Endothelial cell of umbilical vein (primary cell): ENCODE measurements around the gene SLC25A38. TPM values are rescaled to one million over a fixed set of nuclear protein-coding genes. Genes with fewer than 3 reads are reported as not detected.

Source experiments
- BruUV-seq: library from RNA; stranded (reverse); fragments of 400-500 nt; replicated peaks from 2 replicates; lab custom pipeline; 2021; lab: Mats Ljungman, UMichigan
- CTCF ChIA-PET: fragments of 300-600, 350-600 bp; sonication (Branson Sonifier 250); formaldehyde crosslinking; loops from one replicate; lab custom pipeline; 2021; ENCODE audit warnings: antibody characterized with exemption, inconsistent platforms; lab: Charles Lee
- POLR2A ChIA-PET: fragments of 300-600, 350-600 bp; sonication (Branson Sonifier 250); formaldehyde crosslinking; loops from one replicate; lab custom pipeline; 2021; ENCODE audit warnings: antibody characterized with exemption, inconsistent platforms; lab: Charles Lee
- DNase-seq: peaks from one replicate; pipeline ENCODE4 v3.0.0-alpha.2; 2011; ENCODE audit warnings: low read depth, low spot score
- FAIRE-seq: peaks from 2 replicates; lab custom pipeline; 2011; peaks lifted over from hg19 to GRCh38; lab: Jason Lieb, UNC
- H2AFZ ChIP-seq: 2 replicates; pipeline ENCODE4 v1.6.0; 2012; ENCODE audit warnings: low read depth, low read length, control low read depth, inconsistent platforms
- H3K27ac ChIP-seq: 2 replicates; pipeline ENCODE4 v1.5.1; 2011; ENCODE audit warnings: low read depth, mild to moderate bottlenecking, control low read depth, low read length, moderate library complexity; ENCODE audit not compliant: insufficient read depth
- H3K27me3 ChIP-seq, 2 experiments: 2 replicates each; pipeline versions ENCODE4 v1.6.0 to v1.6.1; 2011; ENCODE audit warnings: low read length in 2 of 2, mixed read lengths in 1 of 2; ENCODE audit not compliant: control insufficient read depth in 2 of 2, insufficient read depth in 2 of 2
- H3K36me3 ChIP-seq, 2 experiments: 2 replicates in 1 of 2; 3 replicates in 1 of 2; pipeline ENCODE4 v1.5.1; 2011; ENCODE audit warnings: low read length in 2 of 2, mild to moderate bottlenecking in 1 of 2, moderate library complexity in 1 of 2; ENCODE audit not compliant: control insufficient read depth in 2 of 2, insufficient read depth in 2 of 2; ENCODE audit errors: extremely low read depth in 1 of 2
- H3K4me1 ChIP-seq: 3 replicates; pipeline ENCODE4 v1.5.1; 2011; ENCODE audit warnings: mild to moderate bottlenecking, low read length; ENCODE audit not compliant: control insufficient read depth, insufficient read depth; ENCODE audit errors: extremely low read depth
- H3K4me2 ChIP-seq: 2 replicates; pipeline ENCODE4 v1.6.1; 2011; ENCODE audit warnings: low read length, control low read depth, mixed read lengths; ENCODE audit not compliant: insufficient read depth
- H3K4me3 ChIP-seq, 3 experiments: fragments of 200-600 bp in 1 of 3; sonication (generic), shearing (Covaris generic) in 1 of 3; replicated peaks in 1 of 3; 2 replicates each; pipeline ENCODE4 v1.5.1; 2011 to 2016; ENCODE audit warnings: control low read depth in 3 of 3, low read length in 3 of 3, mild to moderate bottlenecking in 2 of 3, inconsistent platforms in 1 of 3, low read depth in 1 of 3, moderate library complexity in 1 of 3; ENCODE audit not compliant: insufficient read depth in 1 of 3
- H3K79me2 ChIP-seq: 2 replicates; pipeline ENCODE4 v1.6.0; 2012; ENCODE audit warnings: low read length, inconsistent platforms; ENCODE audit not compliant: control insufficient read depth, insufficient read depth
- H3K9ac ChIP-seq: replicated peaks from 2 replicates; pipeline ENCODE3; 2011; ENCODE audit warnings: low read length, control low read depth; ENCODE audit not compliant: insufficient read depth; ENCODE audit errors: extremely low read depth
- H3K9me1 ChIP-seq: replicated peaks from 3 replicates; pipeline ENCODE4 v1.6.0; 2011; ENCODE audit warnings: mild to moderate bottlenecking, low read length; ENCODE audit not compliant: control insufficient read depth, insufficient read depth; ENCODE audit errors: extremely low read depth
- H3K9me3 ChIP-seq: replicated peaks from 2 replicates; pipeline ENCODE4 v1.5.1; 2012; ENCODE audit warnings: low read length, inconsistent platforms; ENCODE audit not compliant: control insufficient read depth, insufficient read depth
- H4K20me1 ChIP-seq: replicated peaks from 2 replicates; pipeline ENCODE3; 2011; ENCODE audit warnings: mild to moderate bottlenecking, low read length; ENCODE audit not compliant: control insufficient read depth, insufficient read depth; ENCODE audit errors: extremely low read depth
- FOS ChIP-seq: IDR thresholded peaks from 2 replicates; pipeline ENCODE4 v1.6.1; 2011; ENCODE audit warnings: mild to moderate bottlenecking, low read length, moderate library complexity, borderline replicate concordance; ENCODE audit not compliant: insufficient read depth
- GATA2 ChIP-seq: IDR thresholded peaks from 2 replicates; pipeline ENCODE4 v1.7.0; 2011; ENCODE audit warnings: low read depth, mild to moderate bottlenecking, moderate library complexity, mixed read lengths, low read length; ENCODE audit not compliant: insufficient read length, insufficient read depth
- JUN ChIP-seq: IDR thresholded peaks from 2 replicates; pipeline ENCODE4 v1.6.1; 2011; ENCODE audit warnings: borderline replicate concordance, low read depth; ENCODE audit not compliant: insufficient read length, insufficient read depth
- MYC ChIP-seq: IDR thresholded peaks from one replicate; pipeline ENCODE4 v1.6.1; 2011; ENCODE audit warnings: mild to moderate bottlenecking, low read depth, low read length
- POLR2A ChIP-seq: IDR thresholded peaks from 2 replicates; pipeline ENCODE4 v1.6.1; 2012; ENCODE audit warnings: low read depth, mild to moderate bottlenecking, control low read depth, low read length
- POLR2AphosphoS5 ChIP-seq: IDR thresholded peaks from 2 replicates; pipeline ENCODE4 v1.6.1; 2012; ENCODE audit warnings: low read depth, mild to moderate bottlenecking, control low read depth, low read length, moderate library complexity; ENCODE audit not compliant: insufficient read depth
- dilution Hi-C: fragments of 300-500 bp; cut with MboI; formaldehyde crosslinking; loops from one replicate; pipeline ENCODE4 v1.15.0; 2019; ENCODE audit warnings: low sequenced_read_pairs; ENCODE audit not compliant: extremely low pct_ligation_motif_present
- intact Hi-C: fragments of 100-400 bp; cut with micrococcal nuclease; formaldehyde crosslinking; loops from one replicate; pipeline ENCODE4 v1.10.0; 2022
- polyA plus RNA-seq, 4 experiments: library from polyadenylated mRNA; depleted of rRNA in 3 of 4; stranded (reverse) in 3 of 4; unstranded in 1 of 4; fragments of >200 nt; gene quantifications; 2 replicates each; pipeline versions ENCODE4 v1.2.1 to v1.2.3, GENCODE V29; 2011 to 2012; ENCODE audit warnings: missing spikeins in 1 of 4
- total RNA-seq: library from RNA; stranded (reverse); gene quantifications from 2 replicates; pipeline ENCODE4 v1.2.3, GENCODE V29; 2021

Gene SLC25A38
- total and polyA plus RNA-seq, 2 donors (not counting 3 experiments of a cell fraction or from before 2014, with no cell fraction given), result 20.0 to 31.1 TPM

- TF ChIP-seq FOS (no peak), GATA2 (no peak), MYC (no peak), POLR2AphosphoS5 (no peak), POLR2A (no peak), JUN (no peak)
- H3K4me3 ChIP-seq, result peak overlapping the region; percentile 52 to 96 (median 65)
- ChIA-PET CTCF (interaction anchor here (1.0 to 1.5 kb wide), 3 partner anchors 92 to 282 kb away, joined by 3 to 6 read pairs (median 4); no protein-coding TSS in a partner anchor), POLR2A (interaction anchor here (1.0 to 1.7 kb wide), 3 partner anchors 8 to 24 kb away, joined by 3 to 7 read pairs (median 4); no protein-coding TSS in a partner anchor)
- intact Hi-C loops, result no loop called here
- peak overlapping the region; percentile 96 for H3K4me2 ChIP-seq
- BruUV-seq, result no TSS peak
- peak overlapping the region; percentile 59 for H3K27ac ChIP-seq
- peaks cover 42% of the 10 kb centered on the region for H3K79me2 ChIP-seq
- peaks cover 23 to 25% of the 10 kb centered on the region in 2 experiments for H3K36me3 ChIP-seq
- H3K4me1 ChIP-seq, result peaks cover 19% of the 10 kb centered on the region
- peaks cover 4% of the 10 kb centered on the region for H4K20me1 ChIP-seq
- no peaks in the 10 kb centered on the region for H3K9me3 ChIP-seq
- no peaks in the 10 kb centered on the region for H3K27me3 ChIP-seq
- FAIRE-seq (no peak), DNase-seq (peak; percentile 36)
- dilution Hi-C loops, result no loop called here
- no peaks in the 10 kb centered on the region for H3K9me1 ChIP-seq
- peak overlapping the region; percentile 88 for H3K9ac ChIP-seq
- H2AFZ ChIP-seq, result no peak overlapping the region
Measured at GRCh38 chr3:39407259-39407629, 24.1 kb downstream of the SLC25A38 start.

- FAIRE-seq (peak; percentile 4), DNase-seq (no peak)
- Histone ChIP-seq H3K4me3 (peak overlapping the region; percentile 52 to 96 (median 65)), H2AFZ (no peak overlapping the region), H3K4me1 (peaks cover 19% of the 10 kb centered on the region), H3K79me2 (peaks cover 42% of the 10 kb centered on the region), H3K9me3 (no peaks in the 10 kb centered on the region), H4K20me1 (peaks cover 4% of the 10 kb centered on the region), H3K4me2 (peak overlapping the region; percentile 96), H3K9ac (peak overlapping the region; percentile 88), H3K9me1 (no peaks in the 10 kb centered on the region), H3K27ac (peak overlapping the region; percentile 59), H3K27me3 (no peaks in the 10 kb centered on the region), H3K36me3 (peaks cover 28% of the 10 kb centered on the region in 2 experiments)
- ChIA-PET POLR2A (no interaction called here), CTCF (interaction anchor here (0.7 to 1.5 kb wide), 4 partner anchors 18 to 283 kb away, joined by 3 to 4 read pairs (median 3); no protein-coding TSS in a partner anchor)
- BruUV-seq, result no TSS peak
- intact Hi-C loops, result no loop called here
- dilution Hi-C loops, result no loop called here
- no peak for TF ChIP-seq FOS
- peak; percentile 6 for TF ChIP-seq POLR2A
Measured at GRCh38 chr3:39407773-39408492, 24.8 kb downstream of the SLC25A38 start.
